A549 treated with AZD9567 at 1 μM for 4 hours (cell line): Measurements from ENCODE around the gene DMRTC1. TPM values are rescaled to one million over a fixed set of nuclear protein-coding genes. Genes with fewer than 3 reads are reported as not detected.

Experiments used
- total RNA-seq: library from RNA; stranded (reverse); fragments of 200-300 nt; extraction: Qiagen RNA extraction; gene quantifications from 5 replicates; pipeline ENCODE4 v1.2.3, GENCODE V29; 2022; ENCODE audit not compliant: insufficient read depth

DMRTC1 gene
- 0.05 TPM in 1 of 5 replicates, not detected in the others for total RNA-seq

GRCh38 chrX:72943819-72944169 is at the start of gene DMRTC1:
DMRTC1 (minus strand) TSS chrX:72943837; CDS start chrX:72875694, 68,143 bp downstream.

GRCh38 chrX:72937906-72938305 is 5.7 kb downstream of the DMRTC1 start, which contains the start of gene FAM236A:
FAM236A (plus strand) TSS chrX:72938206; CDS start chrX:72938263, 57 bp downstream.

GRCh38 chrX:72912315-72912714 is 31.3 kb downstream of the DMRTC1 start, which contains the start of gene FAM236C:
FAM236C (plus strand) TSS chrX:72912615; CDS start chrX:72912715, 100 bp downstream.

Other genes starting within 250 kb of the DMRTC1 start
- gene PHKA1, start 229.5 kb downstream of the DMRTC1 start, total RNA-seq = 23.0 to 35.4 TPM (median 27.8 TPM) in 5 replicates
- gene DMRTC1B, start 166.9 kb downstream of the DMRTC1 start, total RNA-seq = 0.05 to 0.13 TPM (median 0.07 TPM) in 3 of 5 replicates, not detected in the others
- not detected in 5 replicates for gene FAM236B, start 161.2 kb downstream of the DMRTC1 start, total RNA-seq
- not detected in 5 replicates for gene FAM236D, start 135.6 kb downstream of the DMRTC1 start, total RNA-seq
- gene FAM236C, start 31.2 kb downstream of the DMRTC1 start, total RNA-seq = not detected in 5 replicates
- not detected in 5 replicates for gene FAM236A, start 5.6 kb downstream of the DMRTC1 start, total RNA-seq
- not detected in 5 replicates for gene PABPC1L2B, start 59.1 kb upstream of the DMRTC1 start, total RNA-seq
- gene PABPC1L2A, start 135.7 kb upstream of the DMRTC1 start, total RNA-seq = not detected in 5 replicates